Sigmoid colon (tissue), 7 donors: Measurements from ENCODE around the gene GPC4. TPM values are rescaled to one million over a fixed set of nuclear protein-coding genes. Genes with fewer than 3 reads are reported as not detected.

Experiments
- DNase-seq: peaks from one replicate; pipeline ENCODE4 v3.0.0-alpha.2; 2019
- H3K27ac ChIP-seq, 4 donors: fragments of 200-600 bp; sonication (generic); one replicate each; pipeline ENCODE4 v1.5.1; 2016 to 2019; ENCODE audit warnings: mild to moderate bottlenecking in 1 of 4
- H3K27me3 ChIP-seq, 3 donors: fragments of 200-600 bp; sonication (generic); one replicate each; pipeline ENCODE4 v1.5.1; 2019; ENCODE audit warnings: mild to moderate bottlenecking in 1 of 3
- H3K36me3 ChIP-seq, 4 donors: fragments of 200-600 bp; sonication (generic); one replicate each; pipeline ENCODE4 v1.5.1; 2016 to 2019
- H3K4me1 ChIP-seq, 4 donors: fragments of 200-600 bp; sonication (generic); one replicate each; pipeline ENCODE4 v1.5.1; 2017 to 2019
- H3K4me3 ChIP-seq, 4 donors: fragments of 200-600 bp; sonication (generic); one replicate each; pipeline ENCODE4 v1.5.1; 2017 to 2019; ENCODE audit warnings: mild to moderate bottlenecking in 2 of 4, moderate library complexity in 1 of 4
- H3K9me3 ChIP-seq, 4 donors: fragments of 200-600 bp in 3 of 4; sonication (generic) in 3 of 4; one replicate each; pipeline versions ENCODE4 v1.5.1 to v1.6.1; 2013 to 2019
- EP300 ChIP-seq, 4 donors: sonication (generic); formaldehyde crosslinking; IDR thresholded peaks; one replicate each; pipeline ENCODE4 v1.6.1; 2017; ENCODE audit warnings: antibody characterized with exemption in 4 of 4
- POLR2A ChIP-seq, 2 donors: fragments of 450-650 bp; IDR thresholded peaks; one replicate each; pipeline ENCODE4 v1.6.1; 2016; ENCODE audit warnings: antibody characterized with exemption in 2 of 2, mild to moderate bottlenecking in 2 of 2, moderate library complexity in 2 of 2
- POLR2AphosphoS5 ChIP-seq, 4 donors: sonication (generic); formaldehyde crosslinking; IDR thresholded peaks; one replicate each; pipeline ENCODE4 v1.6.1; 2017; ENCODE audit warnings: antibody characterized with exemption in 4 of 4
- WGBS, 2 donors: extraction: QIAGEN DNeasy Blood & Tissue Kit; methylation state at CpG; one replicate each; pipeline ENCODE4 v1.1.7; 2013; 5-methylcytosine and 5-hydroxymethylcytosine counted together
- intact Hi-C: fragments of 100-400 bp; cut with DNase I; formaldehyde crosslinking; loops from one replicate; pipeline ENCODE4 v1.15.1; 2023
- polyA plus RNA-seq, 3 donors: library from polyadenylated mRNA; stranded (reverse); fragments of 200-250 nt; gene quantifications; one replicate each; pipeline ENCODE4 v1.2.3, GENCODE V29; 2013
- total RNA-seq, 4 donors: library from RNA; depleted of rRNA; stranded (reverse); fragments of >200 nt; gene quantifications; one replicate each; pipeline ENCODE4 v1.1.0, GENCODE V29; 2016
- TF ChIP-seq, protein P1 (sequence below), 4 experiments: fragments of 450-650 bp in 3 of 4; fragments of 200-600 bp in 1 of 4; IDR thresholded peaks; one replicate each; pipeline ENCODE4 v1.5.1; 2016 to 2019; ENCODE audit warnings: antibody characterized with exemption in 4 of 4, mild to moderate bottlenecking in 3 of 4, moderate library complexity in 2 of 4
- donor health status: healthy with polysubstance abuse.
- donor health status: Bipolar disorder and iron deficiency.
- donor health status: healthy.

GPC4 gene
- total and polyA plus RNA-seq, 7 donors, result 1.2 to 45.7 (median 25.3) TPM

DNA sequence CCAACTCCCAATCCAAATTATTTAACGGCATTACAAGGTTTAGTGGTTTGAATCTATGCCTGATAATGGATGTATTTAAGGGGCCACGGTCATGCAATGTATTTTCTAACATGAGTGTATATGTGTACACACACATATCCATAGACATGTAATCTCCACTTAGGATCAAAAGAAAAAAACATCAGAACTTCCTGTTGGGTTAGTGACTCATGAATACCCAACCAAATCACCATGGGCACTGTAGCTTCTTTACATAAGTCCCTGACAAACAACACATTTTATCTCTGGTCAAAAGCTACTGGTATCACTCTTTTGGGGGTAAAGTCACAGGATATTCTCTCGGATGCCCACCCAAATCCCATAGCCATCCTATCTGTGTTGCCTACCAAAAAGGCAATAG is 160.6 kb downstream of the GPC4 start:
- Histone ChIP-seq H3K4me1 (peaks cover 0 to 24% (median 4%) of the 10 kb centered on the region in 4 donors), H3K27me3 (no peaks in the 10 kb centered on the region), H3K27ac (no peak overlapping the region), H3K36me3 (no peaks in the 10 kb centered on the region), H3K9me3 (no peaks in the 10 kb centered on the region), H3K4me3 (no peak overlapping the region)
- WGBS, 2 donors, result 79 to 84% methylated on average over 3 of the region's 3 CpGs
- TF ChIP-seq, protein P1, sequence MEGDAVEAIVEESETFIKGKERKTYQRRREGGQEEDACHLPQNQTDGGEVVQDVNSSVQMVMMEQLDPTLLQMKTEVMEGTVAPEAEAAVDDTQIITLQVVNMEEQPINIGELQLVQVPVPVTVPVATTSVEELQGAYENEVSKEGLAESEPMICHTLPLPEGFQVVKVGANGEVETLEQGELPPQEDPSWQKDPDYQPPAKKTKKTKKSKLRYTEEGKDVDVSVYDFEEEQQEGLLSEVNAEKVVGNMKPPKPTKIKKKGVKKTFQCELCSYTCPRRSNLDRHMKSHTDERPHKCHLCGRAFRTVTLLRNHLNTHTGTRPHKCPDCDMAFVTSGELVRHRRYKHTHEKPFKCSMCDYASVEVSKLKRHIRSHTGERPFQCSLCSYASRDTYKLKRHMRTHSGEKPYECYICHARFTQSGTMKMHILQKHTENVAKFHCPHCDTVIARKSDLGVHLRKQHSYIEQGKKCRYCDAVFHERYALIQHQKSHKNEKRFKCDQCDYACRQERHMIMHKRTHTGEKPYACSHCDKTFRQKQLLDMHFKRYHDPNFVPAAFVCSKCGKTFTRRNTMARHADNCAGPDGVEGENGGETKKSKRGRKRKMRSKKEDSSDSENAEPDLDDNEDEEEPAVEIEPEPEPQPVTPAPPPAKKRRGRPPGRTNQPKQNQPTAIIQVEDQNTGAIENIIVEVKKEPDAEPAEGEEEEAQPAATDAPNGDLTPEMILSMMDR (IDR thresholded peaks at IDR 0.05), result no peak
- TF ChIP-seq EP300 (IDR thresholded peaks at IDR 0.05) (no peak), POLR2AphosphoS5 (IDR thresholded peaks at IDR 0.05) (no peak), POLR2A (IDR thresholded peaks at IDR 0.05) (no peak)
- DNase-seq, result no peak
- intact Hi-C loops, result loop anchor here (5.0 kb wide), 2 partner anchors 53 to 243 kb away; no protein-coding TSS in a partner anchor

DNA sequence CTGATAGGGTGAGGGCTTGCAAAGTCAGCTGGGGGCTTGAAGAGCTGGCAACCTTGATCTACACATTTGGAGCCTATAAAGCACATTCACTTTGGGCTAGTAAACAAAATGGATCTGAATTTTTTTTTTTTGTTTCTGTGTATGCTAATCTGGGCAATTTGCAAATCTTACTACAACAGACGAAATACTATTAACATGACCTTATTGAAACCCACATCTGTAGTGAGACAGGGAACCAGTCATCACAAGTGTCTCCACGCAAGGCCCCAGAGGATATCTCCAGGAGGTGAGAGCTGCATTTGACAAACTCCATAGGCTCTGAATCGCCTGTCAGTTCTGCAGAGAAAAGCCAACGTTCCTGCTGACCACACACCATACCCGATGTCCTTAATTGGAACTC is 164.1 kb downstream of the GPC4 start:
- H3K36me3 ChIP-seq, result no peaks in the 10 kb centered on the region
- 82 to 86% methylated on average over 5 of the region's 5 CpGs for WGBS, 2 donors
- peaks cover 0 to 12% (median 0%) of the 10 kb centered on the region in 4 donors for H3K9me3 ChIP-seq
- TF ChIP-seq POLR2A (IDR thresholded peaks at IDR 0.05), result no peak
- TF ChIP-seq, protein P1 (IDR thresholded peaks at IDR 0.05), result no peak
- DNase-seq, result no peak
- peak overlapping the region; percentile 55 to 69 (median 69) for H3K27ac ChIP-seq
- H3K4me3 ChIP-seq, result no peak overlapping the region
- intact Hi-C loops, result loop anchor here (5.0 kb wide), 2 partner anchors 56 to 246 kb away; no protein-coding TSS in a partner anchor
- no peaks in the 10 kb centered on the region for H3K27me3 ChIP-seq
- H3K4me1 ChIP-seq, result peaks cover 0 to 17% (median 6%) of the 10 kb centered on the region in 4 donors

DNA sequence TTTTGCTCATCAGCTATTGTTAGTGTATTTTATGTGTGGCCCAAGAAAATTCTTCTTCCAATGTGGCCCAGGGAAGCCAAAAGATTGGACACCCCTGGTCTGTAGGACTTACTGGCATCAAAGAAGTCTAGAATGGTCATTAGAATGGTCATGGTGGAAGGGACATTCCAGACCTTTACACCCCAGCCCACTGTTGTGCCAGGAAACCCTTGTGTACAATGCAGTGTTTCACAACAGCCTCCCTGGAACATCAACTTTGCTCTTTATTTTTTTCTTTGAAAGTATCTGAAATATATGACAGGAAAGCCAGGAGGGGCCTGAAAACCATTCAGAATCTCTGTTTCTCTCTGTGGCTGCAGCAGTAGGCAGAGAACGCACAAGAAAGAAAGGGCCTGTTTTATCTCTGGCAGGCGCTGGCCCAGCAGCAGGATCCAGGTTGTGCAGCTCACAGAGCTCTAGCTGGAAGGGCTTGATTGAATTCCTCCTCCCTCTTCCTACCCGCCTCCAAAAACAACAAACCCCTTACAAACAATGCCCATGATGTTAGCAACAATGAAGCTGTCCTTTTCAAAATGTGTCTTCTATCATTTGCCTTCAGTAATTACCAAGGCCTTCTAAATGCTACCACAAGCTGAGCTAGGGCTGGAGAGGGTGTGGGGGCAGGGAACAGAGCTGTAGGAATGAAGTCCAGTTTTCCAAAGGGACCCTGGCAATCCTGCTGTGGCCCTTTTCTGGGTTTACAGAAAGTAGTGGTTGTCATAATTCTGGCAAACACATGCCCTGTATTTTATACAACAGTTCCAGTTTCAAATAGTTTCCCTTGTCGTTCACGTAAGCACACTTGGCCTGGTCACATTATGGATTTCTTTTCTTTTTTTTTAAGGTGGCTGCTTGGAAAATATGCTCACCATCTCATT is 164.8 kb downstream of the GPC4 start:
- H3K27me3 ChIP-seq, result no peaks in the 10 kb centered on the region
- TF ChIP-seq, protein P1 (IDR thresholded peaks at IDR 0.05), result no peak
- no peak for TF ChIP-seq EP300 (IDR thresholded peaks at IDR 0.05)
- TF ChIP-seq POLR2AphosphoS5 (IDR thresholded peaks at IDR 0.05), result peak in 1 of 4 donors; percentile 5
- no peak for TF ChIP-seq POLR2A (IDR thresholded peaks at IDR 0.05)

More for the DNA sequence above, 164.8 kb downstream of the GPC4 start:
- peak overlapping the region; percentile 55 to 69 (median 69) for H3K27ac ChIP-seq
- 86 to 88% methylated on average over 5 of the region's 5 CpGs for WGBS, 2 donors
- H3K36me3 ChIP-seq, result no peaks in the 10 kb centered on the region
- peaks cover 0 to 12% (median 0%) of the 10 kb centered on the region in 4 donors for H3K9me3 ChIP-seq
- H3K4me3 ChIP-seq, result no peak overlapping the region
- H3K4me1 ChIP-seq, result peaks cover 0 to 17% (median 6%) of the 10 kb centered on the region in 4 donors
- peak; percentile 68 for DNase-seq
- intact Hi-C loops, result loop anchor here (5.0 kb wide), 2 partner anchors 57 to 247 kb away; no protein-coding TSS in a partner anchor

Other genes starting within 250 kb of the GPC4 start
- gene TFDP3, start 197.1 kb downstream of the GPC4 start, total RNA-seq, result not detected
- not detected for gene TFDP3, start 197.1 kb downstream of the GPC4 start, polyA plus RNA-seq